ENCODE results near the gene KPNA5. TPM values are rescaled to one million over a fixed set of nuclear protein-coding genes. Genes with fewer than 3 reads are reported as not detected.

KPNA5 gene
- total and polyA plus RNA-seq, 9 of the 15 experiments (the other 6 are each of a cell fraction or from before 2014, with no cell fraction given), result 3.2 to 10.3 (median 6.5) TPM

- no peak for TF ChIP-seq MBD2 (IDR thresholded peaks at IDR 0.05; ENCODE audit: borderline replicate concordance, low read depth)
- TF ChIP-seq CBX3 (IDR thresholded peaks at IDR 0.05; ENCODE audit: borderline replicate concordance in 1 of 2, low read length in 2 of 2), result no peak; a peak in 1 of 3 replicates
- peak; percentile 83 for TF ChIP-seq TBP (optimal IDR thresholded peaks at IDR 0.05; ENCODE audit: low read depth, low read length)
- no peak for TF ChIP-seq DACH1 (IDR thresholded peaks at IDR 0.05; ENCODE audit: partially characterized antibody)
- TF ChIP-seq LEF1 (IDR thresholded peaks at IDR 0.05), result no peak
- peak; percentile 29; the same call in 1 of the 2 replicates for TF ChIP-seq ZNF121 (CRISPR knock-in tag; conservative IDR thresholded peaks at IDR 0.05)
- TF ChIP-seq CBFA2T3 (IDR thresholded peaks at IDR 0.05), result no peak
- no peak for TF ChIP-seq MTA2 (IDR thresholded peaks at IDR 0.05; ENCODE audit: low read depth)
- no peak for TF ChIP-seq STAT5A (IDR thresholded peaks at IDR 0.05; ENCODE audit: borderline replicate concordance, low read length)
- no peak for TF ChIP-seq ZNF398 (CRISPR knock-in tag; IDR thresholded peaks at IDR 0.05)
- TF ChIP-seq RBM17 (IDR thresholded peaks at IDR 0.05; ENCODE audit: borderline replicate concordance, low read depth, low read length), result no peak
- TF ChIP-seq ZBTB12 (CRISPR knock-in tag; IDR thresholded peaks at IDR 0.05), result no peak
- no peak for TF ChIP-seq ARID1B (IDR thresholded peaks at IDR 0.05)
- TF ChIP-seq PHF8 (IDR thresholded peaks at IDR 0.05; ENCODE audit: borderline replicate concordance, low read length), result peak; percentile 94
- TF ChIP-seq ZNF324 (CRISPR knock-in tag; IDR thresholded peaks at IDR 0.05), result no peak
- peak; percentile 73 for TF ChIP-seq EP400 (IDR thresholded peaks at IDR 0.05)
- no peak for TF ChIP-seq KHSRP (IDR thresholded peaks at IDR 0.05)
- no peak for TF ChIP-seq HMG20B (CRISPR knock-in tag; IDR thresholded peaks at IDR 0.05)
- TF ChIP-seq ETS1 (conservative IDR thresholded peaks at IDR 0.05; ENCODE audit: control insufficient read depth, low read depth, low read length), result peak; percentile 56; the same call in 1 of the 2 replicates
- TF ChIP-seq RBM14 (IDR thresholded peaks at IDR 0.05; ENCODE audit: borderline replicate concordance, insufficient read depth, low read depth, low read length), result no peak
- no peak for TF ChIP-seq HNRNPL (IDR thresholded peaks at IDR 0.05; ENCODE audit: low read depth, low read length)
- no peak for TF ChIP-seq NR2C1 (IDR thresholded peaks at IDR 0.05)
- peak; percentile 62; the same call in 1 of the 2 replicates for TF ChIP-seq NR2C1 (tag; IDR thresholded peaks at IDR 0.05)
- TF ChIP-seq KDM5B (IDR thresholded peaks at IDR 0.05; ENCODE audit: insufficient replicate concordance, low read depth, low read length), result peak; percentile 95
- peak; percentile 36; the same call in 1 of the 2 replicates for TF ChIP-seq VEZF1 (CRISPR knock-in tag; IDR thresholded peaks at IDR 0.05)
Measured at GRCh38 chr6:116680880-116681672, at the start of gene KPNA5 (continued).
